PC-9 (cell line): ENCODE measurements around the gene TLR7. TPM values are rescaled to one million over a fixed set of nuclear protein-coding genes. Genes with fewer than 3 reads are reported as not detected.

Source experiments
- BruUV-seq: library from RNA; stranded (reverse); fragments of 400-500 nt; replicated peaks from 2 replicates; lab custom pipeline; 2021; lab: Mats Ljungman, UMichigan
- CTCF ChIA-PET: fragments of 300-600 bp; sonication (Branson Sonifier 250); formaldehyde crosslinking; loops from one replicate; lab custom pipeline; 2022; ENCODE audit warnings: antibody characterized with exemption; lab: Charles Lee
- POLR2A ChIA-PET: fragments of 300-600 bp; sonication (Branson Sonifier 250); formaldehyde crosslinking; loops from one replicate; lab custom pipeline; 2022; ENCODE audit warnings: antibody characterized with exemption; ENCODE audit not compliant: unreplicated experiment; lab: Charles Lee
- DNase-seq, 2 experiments: peaks; one replicate each; pipeline versions ENCODE4 v3.0.0 to v3.0.0-alpha.2; 2015 to 2022; ENCODE audit warnings: mixed read lengths in 1 of 2
- H2AFZ ChIP-seq: fragments of 200-600 bp; sonication (generic); 2 replicates; pipeline ENCODE4 v1.8.1; 2017; ENCODE audit warnings: antibody characterized with exemption
- H3F3A ChIP-seq: fragments of 200-600 bp; sonication (generic); 2 replicates; pipeline ENCODE4 v1.8.1; 2017; ENCODE audit warnings: antibody characterized with exemption, mild to moderate bottlenecking, low read depth; ENCODE audit not compliant: insufficient read depth
- H3K27ac ChIP-seq: fragments of 200-600 bp; sonication (generic); 2 replicates; pipeline ENCODE4 v1.6.1; 2016; ENCODE audit warnings: mixed run types
- H3K27me3 ChIP-seq: fragments of 200-600 bp; sonication (generic); 2 replicates; pipeline ENCODE4 v1.6.1; 2016; ENCODE audit warnings: low read depth, mixed run types; ENCODE audit not compliant: insufficient read depth
- H3K36me3 ChIP-seq: fragments of 200-600 bp; sonication (generic); 2 replicates; pipeline ENCODE4 v1.6.1; 2016; ENCODE audit warnings: low read depth, mixed run types
- H3K4me1 ChIP-seq: fragments of 200-600 bp; sonication (generic); replicated peaks from 2 replicates; pipeline ENCODE4 v1.6.1; 2016; ENCODE audit warnings: mixed run types; ENCODE audit not compliant: insufficient read depth
- H3K4me2 ChIP-seq: fragments of 200-600 bp; sonication (generic); 2 replicates; pipeline ENCODE4 v1.6.1; 2017; ENCODE audit warnings: mixed run types
- H3K4me3 ChIP-seq: fragments of 200-600 bp; sonication (generic); 2 replicates; pipeline ENCODE4 v1.6.1; 2016; ENCODE audit warnings: mixed run types
- H3K79me2 ChIP-seq: fragments of 200-600 bp; sonication (generic); 2 replicates; pipeline ENCODE4 v1.6.1; 2017; ENCODE audit warnings: low read depth, mixed run types
- H3K9me2 ChIP-seq: fragments of 200-600 bp; sonication (generic); 2 replicates; pipeline ENCODE4 v1.8.1; 2017; ENCODE audit warnings: mild to moderate bottlenecking; ENCODE audit not compliant: insufficient read depth
- H3K9me3 ChIP-seq: fragments of 200-600 bp; sonication (generic); 2 replicates; pipeline ENCODE4 v1.8.1; 2016; ENCODE audit warnings: low read depth; ENCODE audit not compliant: insufficient read depth
- H4K20me1 ChIP-seq: fragments of 200-600 bp; sonication (generic); 2 replicates; pipeline ENCODE4 v1.8.1; 2017; ENCODE audit not compliant: insufficient read depth
- CTCF ChIP-seq: fragments of 200-600 bp; sonication (generic); conservative IDR thresholded peaks from 2 replicates; pipeline ENCODE4 v1.6.1; 2017; ENCODE audit warnings: mixed run types, antibody characterized with exemption, mild to moderate bottlenecking, moderate library complexity
- EZH2 ChIP-seq: fragments of 200-600 bp; sonication (generic); IDR thresholded peaks from 2 replicates; pipeline ENCODE4 v1.8.0; 2017; ENCODE audit warnings: antibody characterized with exemption, low read depth
- intact Hi-C: fragments of 100-400 bp; cut with micrococcal nuclease; formaldehyde crosslinking; loops from one replicate; pipeline ENCODE4 v1.10.0; 2022; ENCODE audit not compliant: unreplicated experiment
- total RNA-seq: library from RNA; stranded (reverse); gene quantifications from 2 replicates; pipeline ENCODE4 v1.2.3, GENCODE V29; 2021

Gene TLR7
- total RNA-seq, 1 experiment from 2014 or later = not detected

- CTCF ChIA-PET = no interaction called here
- no TSS peak for BruUV-seq
Measured at GRCh38 chrX:12895866-12896265, 29.0 kb downstream of the TLR7 start.

DNA sequence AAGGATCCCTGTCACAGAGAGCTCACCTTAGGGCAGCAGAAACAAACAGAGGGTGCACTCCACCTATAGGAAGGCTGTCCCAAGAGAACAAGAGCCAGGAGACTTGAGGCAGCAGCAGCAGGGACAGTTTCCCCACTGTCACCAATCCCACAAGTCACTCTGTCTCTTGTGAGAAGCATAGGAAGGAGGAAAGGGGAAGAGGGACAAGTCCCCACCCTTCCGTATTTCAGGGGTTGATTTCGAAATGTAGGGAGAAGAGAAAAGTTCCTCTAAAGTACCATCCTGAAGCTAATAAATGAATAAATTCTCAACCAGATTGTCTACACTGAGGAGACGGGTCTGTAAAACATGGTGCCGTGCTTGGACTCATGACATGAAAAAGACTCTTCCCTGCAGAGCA, 30.1 kb downstream of the TLR7 start:
- Histone ChIP-seq H2AFZ (no peak overlapping the region), H3K9me3 (no peaks in the 10 kb centered on the region), H3F3A (no peaks in the 10 kb centered on the region), H3K27me3 (no peaks in the 10 kb centered on the region), H3K36me3 (no peaks in the 10 kb centered on the region), H3K4me2 (no peak overlapping the region), H3K4me1 (no peaks in the 10 kb centered on the region), H4K20me1 (no peaks in the 10 kb centered on the region), H3K27ac (no peak overlapping the region), H3K4me3 (no peak overlapping the region), H3K79me2 (no peaks in the 10 kb centered on the region), H3K9me2 (no peaks in the 10 kb centered on the region)
- no peak for DNase-seq
- ChIA-PET CTCF (no interaction called here), POLR2A (interaction anchor here (0.5 kb wide), 1 partner anchor 666 kb away, joined by 4 read pairs; no protein-coding TSS in a partner anchor)
- TF ChIP-seq CTCF = no peak
- TF ChIP-seq EZH2 = no peak
- intact Hi-C loops = no loop called here
- BruUV-seq = no TSS peak

More at GRCh38 chrX:12895866-12896265, 29.0 kb downstream of the TLR7 start:
- Histone ChIP-seq H3K4me1 (no peaks in the 10 kb centered on the region), H3F3A (no peaks in the 10 kb centered on the region), H4K20me1 (no peaks in the 10 kb centered on the region), H3K79me2 (no peaks in the 10 kb centered on the region), H3K9me3 (no peaks in the 10 kb centered on the region), H3K36me3 (no peaks in the 10 kb centered on the region), H3K27me3 (no peaks in the 10 kb centered on the region), H2AFZ (no peak overlapping the region), H3K4me2 (no peak overlapping the region), H3K4me3 (no peak overlapping the region), H3K9me2 (no peaks in the 10 kb centered on the region), H3K27ac (no peak overlapping the region)
- no peak for DNase-seq
- intact Hi-C loops = no loop called here
- TF ChIP-seq EZH2 (no peak), CTCF (no peak)
- POLR2A ChIA-PET = no interaction called here

DNA sequence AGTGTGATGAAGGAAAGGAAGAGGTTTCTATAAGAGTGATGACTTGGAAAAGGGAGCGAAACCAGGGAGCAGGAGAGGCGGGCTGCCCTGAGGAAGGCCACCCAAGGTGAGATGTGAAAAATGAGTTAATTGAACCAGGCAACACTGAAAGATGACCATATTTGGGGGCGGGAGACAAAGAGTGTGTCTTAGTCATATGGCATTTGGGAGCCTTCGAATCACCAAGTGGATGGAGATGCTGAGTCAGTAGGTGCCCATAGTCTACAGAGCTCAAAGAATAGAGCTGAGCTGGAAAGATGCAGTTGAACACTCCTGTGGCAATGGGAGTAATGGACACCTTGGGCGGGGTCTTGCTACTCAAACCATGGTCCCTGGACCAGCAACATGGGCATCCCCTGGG, 31.2 kb downstream of the TLR7 start:
- no peaks in the 10 kb centered on the region for H3K4me1 ChIP-seq
- no peaks in the 10 kb centered on the region for H3K36me3 ChIP-seq
- intact Hi-C loops = no loop called here
- BruUV-seq = no TSS peak
- H3K9me3 ChIP-seq = no peaks in the 10 kb centered on the region
- H3K79me2 ChIP-seq = no peaks in the 10 kb centered on the region
- H3K4me2 ChIP-seq = no peak overlapping the region
- DNase-seq = no peak
- H3F3A ChIP-seq = no peaks in the 10 kb centered on the region
- H3K9me2 ChIP-seq = no peaks in the 10 kb centered on the region
- ChIA-PET CTCF (no interaction called here), POLR2A (no interaction called here)
- no peaks in the 10 kb centered on the region for H3K27me3 ChIP-seq
- TF ChIP-seq CTCF (no peak), EZH2 (no peak)
- H2AFZ ChIP-seq = no peak overlapping the region
- no peak overlapping the region for H3K4me3 ChIP-seq
- no peaks in the 10 kb centered on the region for H4K20me1 ChIP-seq
- no peak overlapping the region for H3K27ac ChIP-seq
